GM10266 (cell line): ENCODE data around the gene ADGRL3.

Source experiments
- DNase-seq: peaks from one replicate; pipeline ENCODE4 v3.0.0; 2012; ENCODE audit errors: extremely low spot score
- CTCF ChIP-seq: IDR thresholded peaks from 2 replicates; pipeline ENCODE4 v1.5.1; 2012; ENCODE audit warnings: mild to moderate bottlenecking, low read depth; ENCODE audit not compliant: control insufficient read depth, insufficient read depth; ENCODE audit errors: missing control alignments

ADGRL3 gene

GRCh38 chr4:61553557-61554125 lies 353.5 kb downstream of the ADGRL3 start:
- TF ChIP-seq CTCF, result no peak
- no peak for DNase-seq

- no peak for TF ChIP-seq CTCF
- DNase-seq, result no peak
Measured at GRCh38 chr4:61555789-61556188, 355.7 kb downstream of the ADGRL3 start.

- TF ChIP-seq CTCF, result no peak
- no peak for DNase-seq
Measured at GRCh38 chr4:61556277-61556676, 356.2 kb downstream of the ADGRL3 start.

- no peak for DNase-seq
- TF ChIP-seq CTCF, result no peak
Measured at GRCh38 chr4:61559396-61559795, 359.3 kb downstream of the ADGRL3 start.

GRCh38 chr4:61561028-61561427 lies 360.9 kb downstream of the ADGRL3 start:
- no peak for DNase-seq
- TF ChIP-seq CTCF, result no peak

- DNase-seq, result no peak
- TF ChIP-seq CTCF, result no peak
Measured at GRCh38 chr4:61571761-61572559, 371.8 kb downstream of the ADGRL3 start.

- DNase-seq, result no peak
- no peak for TF ChIP-seq CTCF
Measured at GRCh38 chr4:61575796-61576195, 375.7 kb downstream of the ADGRL3 start.
